ENCODE results near the gene ANKS1B. TPM values are rescaled to one million over a fixed set of nuclear protein-coding genes. Genes with fewer than 3 reads are reported as not detected.

Gene ANKS1B
- total and polyA plus RNA-seq, 7 donors = 1.0 to 57.3 (median 30.1) TPM; not detected in 1

- 70 to 87% methylated on average over 4 of the region's 4 CpGs for WGBS, 2 donors
- H3K36me3 ChIP-seq = no peaks in the 10 kb centered on the region
- intact Hi-C loops (cut with DNase I) = no loop called here
- no peaks in the 10 kb centered on the region for H3K9me3 ChIP-seq
- DNase-seq = no peak
- no peaks in the 10 kb centered on the region for H3K27me3 ChIP-seq
- no peak overlapping the region for H3K4me3 ChIP-seq
- TF ChIP-seq, protein P1, sequence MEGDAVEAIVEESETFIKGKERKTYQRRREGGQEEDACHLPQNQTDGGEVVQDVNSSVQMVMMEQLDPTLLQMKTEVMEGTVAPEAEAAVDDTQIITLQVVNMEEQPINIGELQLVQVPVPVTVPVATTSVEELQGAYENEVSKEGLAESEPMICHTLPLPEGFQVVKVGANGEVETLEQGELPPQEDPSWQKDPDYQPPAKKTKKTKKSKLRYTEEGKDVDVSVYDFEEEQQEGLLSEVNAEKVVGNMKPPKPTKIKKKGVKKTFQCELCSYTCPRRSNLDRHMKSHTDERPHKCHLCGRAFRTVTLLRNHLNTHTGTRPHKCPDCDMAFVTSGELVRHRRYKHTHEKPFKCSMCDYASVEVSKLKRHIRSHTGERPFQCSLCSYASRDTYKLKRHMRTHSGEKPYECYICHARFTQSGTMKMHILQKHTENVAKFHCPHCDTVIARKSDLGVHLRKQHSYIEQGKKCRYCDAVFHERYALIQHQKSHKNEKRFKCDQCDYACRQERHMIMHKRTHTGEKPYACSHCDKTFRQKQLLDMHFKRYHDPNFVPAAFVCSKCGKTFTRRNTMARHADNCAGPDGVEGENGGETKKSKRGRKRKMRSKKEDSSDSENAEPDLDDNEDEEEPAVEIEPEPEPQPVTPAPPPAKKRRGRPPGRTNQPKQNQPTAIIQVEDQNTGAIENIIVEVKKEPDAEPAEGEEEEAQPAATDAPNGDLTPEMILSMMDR (IDR thresholded peaks at IDR 0.05) = no peak
- TF ChIP-seq POLR2A (IDR thresholded peaks at IDR 0.05) (no peak), POLR2AphosphoS5 (IDR thresholded peaks at IDR 0.05) (no peak), EP300 (IDR thresholded peaks at IDR 0.05) (no peak)
- H3K27ac ChIP-seq = no peak overlapping the region
- H3K4me1 ChIP-seq = no peaks in the 10 kb centered on the region
Observed at GRCh38 chr12:99387661-99388060, 597.1 kb downstream of the ANKS1B start.

DNA sequence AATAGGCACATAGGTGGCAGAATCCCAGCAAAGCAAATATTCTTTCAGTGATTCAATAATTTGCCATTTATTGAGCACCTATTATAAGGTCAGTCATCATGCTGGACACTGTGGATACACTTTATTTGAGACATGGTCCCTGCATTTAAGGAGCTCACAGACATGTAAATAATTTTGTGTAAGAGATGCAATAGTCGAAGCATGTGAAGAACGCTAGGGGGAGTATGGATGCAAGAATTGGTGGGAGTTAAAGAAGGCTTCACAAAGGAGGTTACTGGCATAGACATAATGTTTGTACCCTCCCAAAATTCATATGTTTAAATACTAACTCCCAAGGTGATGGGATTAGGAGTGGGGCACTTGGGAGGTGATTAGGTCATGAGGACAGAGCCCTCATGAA lies 597.8 kb downstream of the ANKS1B start:
- H3K4me3 ChIP-seq = no peak overlapping the region
- WGBS, 2 donors = 23 to 47% methylated on average over 2 of the region's 2 CpGs
- intact Hi-C loops (cut with DNase I) = no loop called here

GRCh38 chr12:99383258-99383657 lies 601.5 kb downstream of the ANKS1B start:
- 86 to 87% methylated on average over 4 of the region's 4 CpGs for WGBS, 2 donors
- H3K27ac ChIP-seq = no peak overlapping the region
- intact Hi-C loops (cut with DNase I) = no loop called here
- no peaks in the 10 kb centered on the region for H3K27me3 ChIP-seq
- H3K9me3 ChIP-seq = no peaks in the 10 kb centered on the region
- no peak overlapping the region for H3K4me3 ChIP-seq
- TF ChIP-seq, protein P1 (IDR thresholded peaks at IDR 0.05) = no peak
- TF ChIP-seq POLR2AphosphoS5 (IDR thresholded peaks at IDR 0.05) = no peak
- no peak for TF ChIP-seq POLR2A (IDR thresholded peaks at IDR 0.05)
- no peak for TF ChIP-seq EP300 (IDR thresholded peaks at IDR 0.05)
- no peak for DNase-seq
- H3K36me3 ChIP-seq = no peaks in the 10 kb centered on the region
- H3K4me1 ChIP-seq = peaks cover 0 to 4% (median 0%) of the 10 kb centered on the region in 4 donors

More for the DNA sequence above, 597.8 kb downstream of the ANKS1B start:
- Histone ChIP-seq H3K4me1 (no peaks in the 10 kb centered on the region), H3K27ac (no peak overlapping the region), H3K36me3 (no peaks in the 10 kb centered on the region), H3K27me3 (no peaks in the 10 kb centered on the region), H3K9me3 (no peaks in the 10 kb centered on the region)
- DNase-seq = no peak
- TF ChIP-seq EP300 (IDR thresholded peaks at IDR 0.05) = no peak
- TF ChIP-seq POLR2AphosphoS5 (IDR thresholded peaks at IDR 0.05) = no peak
- TF ChIP-seq, protein P1 (IDR thresholded peaks at IDR 0.05) = no peak
- TF ChIP-seq POLR2A (IDR thresholded peaks at IDR 0.05) = no peak

- Histone ChIP-seq H3K27me3 (no peaks in the 10 kb centered on the region), H3K27ac (no peak overlapping the region), H3K9me3 (no peaks in the 10 kb centered on the region), H3K4me3 (no peak overlapping the region), H3K4me1 (peaks cover 0 to 4% (median 0%) of the 10 kb centered on the region in 4 donors), H3K36me3 (no peaks in the 10 kb centered on the region)
- DNase-seq = no peak
- TF ChIP-seq POLR2AphosphoS5 (IDR thresholded peaks at IDR 0.05) = no peak
- no peak for TF ChIP-seq POLR2A (IDR thresholded peaks at IDR 0.05)
- TF ChIP-seq, protein P1 (IDR thresholded peaks at IDR 0.05) = no peak
- TF ChIP-seq EP300 (IDR thresholded peaks at IDR 0.05) = no peak
- intact Hi-C loops (cut with DNase I) = no loop called here
- WGBS, 2 donors = 77 to 78% methylated on average over 2 of the region's 2 CpGs
Observed at GRCh38 chr12:99381992-99382391, 602.7 kb downstream of the ANKS1B start.

GRCh38 chr12:99380701-99381100 lies 604.0 kb downstream of the ANKS1B start:
- 79 to 80% methylated on average over 1 of the region's 1 CpG for WGBS, 2 donors
- Histone ChIP-seq H3K27ac (no peak overlapping the region), H3K4me3 (no peak overlapping the region), H3K9me3 (no peaks in the 10 kb centered on the region), H3K36me3 (no peaks in the 10 kb centered on the region), H3K27me3 (no peaks in the 10 kb centered on the region), H3K4me1 (peaks cover 0 to 4% (median 0%) of the 10 kb centered on the region in 4 donors)
- TF ChIP-seq POLR2AphosphoS5 (IDR thresholded peaks at IDR 0.05) (no peak), POLR2A (IDR thresholded peaks at IDR 0.05) (no peak), EP300 (IDR thresholded peaks at IDR 0.05) (no peak)
- TF ChIP-seq, protein P1 (IDR thresholded peaks at IDR 0.05) = no peak
- intact Hi-C loops (cut with DNase I) = no loop called here
- no peak for DNase-seq
